NCI-H1436 (cell line): Measurements from ENCODE around the gene TNFSF11.
"Not testable (repeated sequence)": the region's sequence is repeated elsewhere in the genome, so short reads cannot be mapped to it uniquely, and the experiment has no call there.

Experiments
- DNase-seq: peaks from one replicate; lab custom pipeline; 2025; lab: John Stamatoyannopoulos, UW

The TNFSF11 gene

GRCh38 chr13:42560320-42560719 lies 13.6 kb upstream of the TNFSF11 start:
- not testable (repeated sequence) for DNase-seq

- no peak for DNase-seq
These were observed 12.0 kb upstream of the TNFSF11 start for GRCh38 chr13:42561752-42562467.

- no peak for DNase-seq
These were observed 6.0 kb upstream of the TNFSF11 start for GRCh38 chr13:42567906-42568305.

- DNase-seq: no peak
These were observed 4.2 kb upstream of the TNFSF11 start for GRCh38 chr13:42569576-42570344.

- DNase-seq: no peak
These were observed 2.1 kb upstream of the TNFSF11 start for GRCh38 chr13:42571895-42572294.

GRCh38 chr13:42574435-42575311 lies 721 bp downstream of the TNFSF11 start:
- DNase-seq: no peak

- no peak for DNase-seq
These were observed 2.0 kb downstream of the TNFSF11 start for GRCh38 chr13:42575938-42576337.

- DNase-seq: no peak
These were observed 3.6 kb downstream of the TNFSF11 start for GRCh38 chr13:42577538-42577937.

GRCh38 chr13:42580644-42581043 lies 6.7 kb downstream of the TNFSF11 start:
- no peak for DNase-seq

GRCh38 chr13:42581427-42581826 lies 7.5 kb downstream of the TNFSF11 start:
- DNase-seq: no peak

GRCh38 chr13:42591602-42592001 lies 17.6 kb downstream of the TNFSF11 start:
- DNase-seq: no peak

- DNase-seq: no peak
These were observed 19.3 kb downstream of the TNFSF11 start for GRCh38 chr13:42592915-42593900.

- peak; percentile 38 for DNase-seq
These were observed 20.7 kb downstream of the TNFSF11 start for GRCh38 chr13:42594481-42595252.

- DNase-seq: no peak
These were observed 21.3 kb downstream of the TNFSF11 start for GRCh38 chr13:42595253-42595571.

- DNase-seq: no peak
These were observed 23.6 kb downstream of the TNFSF11 start for GRCh38 chr13:42597505-42597904.

- no peak for DNase-seq
These were observed 27.0 kb downstream of the TNFSF11 start for GRCh38 chr13:42600943-42601342.

GRCh38 chr13:42602906-42603305 lies 29.0 kb downstream of the TNFSF11 start:
- DNase-seq: no peak

- no peak for DNase-seq
These were observed 29.6 kb downstream of the TNFSF11 start for GRCh38 chr13:42603571-42603970.

GRCh38 chr13:42607546-42607945 lies 33.6 kb downstream of the TNFSF11 start:
- peak; percentile 53 for DNase-seq

- no peak for DNase-seq
These were observed 36.7 kb downstream of the TNFSF11 start for GRCh38 chr13:42610649-42611048.
